ENCODE measurements around the gene SIL1. TPM values are rescaled to one million over a fixed set of nuclear protein-coding genes. Genes with fewer than 3 reads are reported as not detected.
"Not testable (repeated sequence)": the region's sequence is repeated elsewhere in the genome, so short reads cannot be mapped to it uniquely, and the experiment has no call there.

Gene SIL1
- total RNA-seq, 2 donors from 2014 or later, result 32.5 to 37.3 TPM

DNA sequence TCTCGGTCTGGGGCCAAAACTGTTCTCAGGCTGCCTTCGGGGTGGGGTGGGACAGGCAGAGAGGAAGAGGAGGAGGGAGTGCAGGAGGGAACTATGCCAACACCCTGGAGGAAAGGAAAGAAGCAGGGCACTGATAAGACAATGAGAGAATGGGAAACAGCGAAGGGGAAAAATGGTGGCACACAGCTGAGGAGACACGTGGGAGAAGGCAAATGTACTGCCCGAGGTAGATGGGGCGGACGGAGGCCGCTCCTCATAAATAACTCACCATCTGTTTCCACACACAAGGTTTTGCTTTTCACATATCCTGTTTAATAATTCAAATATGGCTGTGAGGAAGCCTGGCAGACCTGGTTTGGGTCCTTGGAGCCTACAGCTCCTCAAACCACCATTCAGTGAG is 174.9 kb downstream of the SIL1 start:
- H3K36me3 Mint-ChIP-seq (ENCODE audit: insufficient read depth in 2 of 2), result peaks cover 0 to 2% of the 10 kb centered on the region in 2 donors
- ATAC-seq (replicated peaks in 1 of 2) (no peak), DNase-seq (no peak)
- no peak overlapping the region for H3K4me3 Mint-ChIP-seq
- peaks cover 20% of the 10 kb centered on the region for H3K4me1 Mint-ChIP-seq (ENCODE audit: low read depth)
- no peak overlapping the region for H3K27ac Mint-ChIP-seq
- no peaks in the 10 kb centered on the region for H3K27me3 Mint-ChIP-seq (ENCODE audit: low read depth)
- H3K9me3 Mint-ChIP-seq, result no peaks in the 10 kb centered on the region

DNA sequence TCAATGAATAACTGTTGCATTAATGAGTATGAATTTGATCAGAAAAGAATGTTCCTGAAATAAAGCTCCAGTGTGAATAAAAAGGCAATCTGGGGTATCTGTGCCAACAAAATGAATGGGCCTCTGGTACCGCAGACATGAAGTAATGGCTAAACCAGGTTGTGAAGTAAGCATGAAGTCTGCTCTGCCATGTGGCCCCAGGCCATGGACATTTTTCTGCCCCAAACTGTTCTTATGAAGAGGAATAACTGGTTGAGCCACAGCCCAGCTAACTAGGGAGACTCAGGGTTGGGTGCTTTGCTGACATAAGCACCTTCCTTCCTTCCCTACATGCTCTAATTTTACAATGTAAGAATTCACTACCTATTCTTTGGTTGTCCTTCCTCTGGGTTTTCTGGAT is 175.6 kb downstream of the SIL1 start:
- H3K4me1 Mint-ChIP-seq (ENCODE audit: low read depth), result peaks cover 12% of the 10 kb centered on the region
- no peak overlapping the region for H3K27ac Mint-ChIP-seq
- no peaks in the 10 kb centered on the region for H3K27me3 Mint-ChIP-seq (ENCODE audit: low read depth)
- H3K9me3 Mint-ChIP-seq, result no peaks in the 10 kb centered on the region
- H3K36me3 Mint-ChIP-seq (ENCODE audit: insufficient read depth in 2 of 2), result peaks cover 0 to 2% of the 10 kb centered on the region in 2 donors
- ATAC-seq (replicated peaks in 1 of 2) (no peak), DNase-seq (no peak)
- H3K4me3 Mint-ChIP-seq, result no peak overlapping the region

DNA sequence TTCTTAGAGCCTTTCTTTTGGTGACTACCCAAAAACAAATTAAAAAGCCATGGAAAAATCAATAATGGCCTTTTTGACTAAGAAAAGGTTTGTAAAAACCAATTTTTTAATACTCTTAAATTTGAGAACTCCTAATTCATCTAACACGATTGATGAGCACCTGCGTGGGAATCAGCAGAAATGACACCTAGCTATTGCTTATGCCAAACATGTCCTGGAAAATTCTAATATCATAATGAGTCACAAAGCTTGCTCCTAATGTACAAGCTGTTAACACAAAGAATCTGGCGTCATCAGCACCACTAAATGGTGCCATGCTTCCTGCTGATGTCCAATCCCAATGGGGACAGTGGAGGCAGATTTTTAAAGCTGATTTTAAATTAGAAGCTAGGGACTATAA is 176.8 kb downstream of the SIL1 start:
- H3K36me3 Mint-ChIP-seq (ENCODE audit: insufficient read depth in 2 of 2), result peaks cover 0 to 3% of the 10 kb centered on the region in 2 donors
- H3K27me3 Mint-ChIP-seq (ENCODE audit: low read depth), result no peaks in the 10 kb centered on the region
- H3K27ac Mint-ChIP-seq, result no peak overlapping the region
- peaks cover under 1% of the 10 kb centered on the region for H3K4me1 Mint-ChIP-seq (ENCODE audit: low read depth)
- no peak overlapping the region for H3K4me3 Mint-ChIP-seq
- ATAC-seq (replicated peaks in 1 of 2), result no peak
- H3K9me3 Mint-ChIP-seq, result no peaks in the 10 kb centered on the region
- no peak for DNase-seq

GRCh38 chr5:139019880-139020279 is 178.3 kb downstream of the SIL1 start:
- no peak overlapping the region for H3K4me3 Mint-ChIP-seq
- no peak overlapping the region for H3K27ac Mint-ChIP-seq
- no peaks in the 10 kb centered on the region for H3K4me1 Mint-ChIP-seq (ENCODE audit: low read depth)
- ATAC-seq (replicated peaks in 1 of 2) (no peak), DNase-seq (no peak)
- no peaks in the 10 kb centered on the region for H3K27me3 Mint-ChIP-seq (ENCODE audit: low read depth)
- H3K36me3 Mint-ChIP-seq (ENCODE audit: insufficient read depth in 2 of 2), result peaks cover 3% of the 10 kb centered on the region in 2 donors
- no peaks in the 10 kb centered on the region for H3K9me3 Mint-ChIP-seq

DNA sequence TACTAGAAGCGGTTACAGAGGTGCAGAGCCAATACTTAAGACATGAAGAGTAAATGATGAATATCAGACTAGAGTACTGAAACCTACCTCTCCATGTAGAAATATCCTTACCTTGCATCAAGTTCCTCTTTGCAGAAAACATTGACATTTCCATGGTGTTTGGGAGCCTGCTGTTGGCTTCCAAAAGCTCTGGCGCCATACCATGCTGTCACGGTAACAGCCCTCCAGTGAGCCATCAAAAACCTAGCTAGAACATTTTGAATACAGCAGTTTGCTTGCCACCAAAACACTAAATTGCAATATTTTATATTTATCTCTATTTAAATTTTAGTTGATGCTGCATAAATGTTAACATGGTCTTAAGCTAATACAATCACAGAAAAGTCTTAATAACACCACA is 179.0 kb downstream of the SIL1 start:
- no peaks in the 10 kb centered on the region for H3K27me3 Mint-ChIP-seq (ENCODE audit: low read depth)
- H3K4me3 Mint-ChIP-seq, result no peak overlapping the region
- no peaks in the 10 kb centered on the region for H3K4me1 Mint-ChIP-seq (ENCODE audit: low read depth)
- no peak for ATAC-seq (replicated peaks in 1 of 2)
- peaks cover 3% of the 10 kb centered on the region in 2 donors for H3K36me3 Mint-ChIP-seq (ENCODE audit: insufficient read depth in 2 of 2)
- no peak for DNase-seq
- no peak overlapping the region for H3K27ac Mint-ChIP-seq
- no peaks in the 10 kb centered on the region for H3K9me3 Mint-ChIP-seq

GRCh38 chr5:139017624-139018023 is 180.5 kb downstream of the SIL1 start:
- Mint-ChIP-seq H3K9me3 (no peaks in the 10 kb centered on the region), H3K27me3 (ENCODE audit: low read depth) (no peaks in the 10 kb centered on the region), H3K4me3 (no peak overlapping the region), H3K4me1 (ENCODE audit: low read depth) (no peaks in the 10 kb centered on the region), H3K36me3 (ENCODE audit: insufficient read depth in 2 of 2) (peaks cover 3% of the 10 kb centered on the region in 2 donors), H3K27ac (no peak overlapping the region)
- no peak for DNase-seq
- ATAC-seq (replicated peaks in 1 of 2), result no peak

- ATAC-seq (replicated peaks in 1 of 2) (no peak), DNase-seq (no peak)
- Mint-ChIP-seq H3K27ac (no peak overlapping the region), H3K36me3 (ENCODE audit: insufficient read depth in 2 of 2) (peaks cover 4 to 10% of the 10 kb centered on the region in 2 donors), H3K9me3 (peaks cover 0 to 2% of the 10 kb centered on the region in 2 donors), H3K27me3 (ENCODE audit: low read depth) (no peaks in the 10 kb centered on the region), H3K4me1 (ENCODE audit: low read depth) (no peaks in the 10 kb centered on the region), H3K4me3 (no peak overlapping the region)
Measured at GRCh38 chr5:139016186-139016585, 182.0 kb downstream of the SIL1 start.

DNA sequence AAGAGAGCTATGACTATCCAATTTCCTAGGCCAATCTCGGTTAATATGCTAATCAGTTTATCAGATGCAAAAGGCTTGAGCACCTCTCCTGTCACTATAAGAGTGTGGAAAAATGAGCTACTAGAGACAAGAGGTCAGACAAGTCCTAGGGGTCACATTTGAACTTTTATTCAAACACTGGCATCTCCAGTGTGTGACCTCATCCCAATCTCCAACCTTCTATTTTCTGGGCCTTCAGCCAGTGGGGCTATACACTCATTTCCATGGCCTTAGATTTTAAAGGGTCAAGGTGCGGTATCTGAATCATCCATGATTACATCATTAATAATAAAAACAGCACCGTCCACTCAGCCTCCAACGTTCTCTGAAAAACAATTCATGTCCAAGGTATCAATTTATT is 183.4 kb downstream of the SIL1 start:
- Mint-ChIP-seq H3K27me3 (ENCODE audit: low read depth) (no peaks in the 10 kb centered on the region), H3K9me3 (peaks cover 0 to 2% of the 10 kb centered on the region in 2 donors), H3K4me1 (ENCODE audit: low read depth) (no peaks in the 10 kb centered on the region), H3K4me3 (no peak overlapping the region), H3K27ac (no peak overlapping the region), H3K36me3 (ENCODE audit: insufficient read depth in 2 of 2) (peaks cover 4 to 10% of the 10 kb centered on the region in 2 donors)
- ATAC-seq (replicated peaks in 1 of 2) (no peak), DNase-seq (no peak)

- DNase-seq (no peak), ATAC-seq (replicated peaks in 1 of 2) (no peak)
- no peak overlapping the region for H3K27ac Mint-ChIP-seq
- no peaks in the 10 kb centered on the region for H3K4me1 Mint-ChIP-seq (ENCODE audit: low read depth)
- H3K36me3 Mint-ChIP-seq (ENCODE audit: insufficient read depth in 2 of 2), result peaks cover 4 to 8% of the 10 kb centered on the region in 2 donors
- H3K4me3 Mint-ChIP-seq, result peak overlapping the region in 1 of 2 donors; percentile 23
- H3K27me3 Mint-ChIP-seq (ENCODE audit: low read depth), result no peaks in the 10 kb centered on the region
- peaks cover 0 to 2% of the 10 kb centered on the region in 2 donors for H3K9me3 Mint-ChIP-seq
Measured at GRCh38 chr5:139012176-139012575, 186.0 kb downstream of the SIL1 start.

DNA sequence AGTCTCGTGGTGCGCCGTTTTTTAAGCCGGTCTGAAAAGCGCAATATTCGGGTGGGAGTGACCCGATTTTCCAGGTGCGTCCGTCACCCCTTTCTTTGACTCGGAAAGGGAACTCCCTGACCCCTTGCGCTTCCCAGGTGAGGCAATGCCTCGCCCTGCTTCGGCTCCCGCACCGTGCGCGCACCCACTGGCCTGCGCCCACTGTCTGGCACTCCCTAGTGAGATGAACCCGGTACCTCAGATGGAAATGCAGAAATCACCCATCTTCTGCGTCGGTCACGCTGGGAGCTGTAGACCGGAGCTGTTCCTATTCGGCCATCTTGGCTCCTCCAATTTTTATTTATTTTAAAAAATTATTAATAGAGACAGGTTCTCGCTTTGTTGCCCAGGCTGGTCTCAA is 187.0 kb downstream of the SIL1 start:
- not testable (repeated sequence) for H3K4me1 Mint-ChIP-seq (ENCODE audit: low read depth); H3K9me3 Mint-ChIP-seq; ATAC-seq (replicated peaks in 1 of 2); H3K27me3 Mint-ChIP-seq (ENCODE audit: low read depth); H3K36me3 Mint-ChIP-seq (ENCODE audit: insufficient read depth in 2 of 2); DNase-seq; H3K27ac Mint-ChIP-seq
- peak overlapping the region in 1 of 2 donors; percentile 52 for H3K4me3 Mint-ChIP-seq

GRCh38 chr5:139004374-139005307 is 193.5 kb downstream of the SIL1 start:
- Mint-ChIP-seq H3K36me3 (ENCODE audit: insufficient read depth in 2 of 2) (peaks cover 0 to 1% of the 10 kb centered on the region in 2 donors), H3K27me3 (ENCODE audit: low read depth) (no peaks in the 10 kb centered on the region), H3K27ac (no peak overlapping the region), H3K4me3 (no peak overlapping the region), H3K9me3 (no peaks in the 10 kb centered on the region), H3K4me1 (ENCODE audit: low read depth) (no peaks in the 10 kb centered on the region)
- no peak for DNase-seq
- no peak for ATAC-seq (replicated peaks in 1 of 2)

DNA sequence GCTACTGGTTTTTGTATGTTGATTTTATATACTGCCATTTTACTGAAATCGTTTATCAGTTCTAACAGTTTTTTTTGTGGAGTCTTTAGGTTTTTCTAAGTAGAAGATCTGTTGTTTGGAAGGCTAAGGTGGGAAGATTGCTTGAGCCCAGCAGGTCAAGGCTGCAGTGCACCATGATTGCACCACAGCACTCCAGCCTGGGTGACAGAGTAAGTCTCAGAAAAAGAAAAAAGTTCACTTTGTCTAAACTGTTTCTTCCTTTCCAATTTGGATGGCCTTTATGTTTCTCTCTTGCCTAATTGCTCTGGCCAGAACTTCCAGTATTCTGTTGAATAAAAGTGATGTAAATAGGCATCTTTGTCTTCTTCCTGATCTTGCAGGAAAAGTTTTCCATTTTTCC is 198.5 kb downstream of the SIL1 start:
- ATAC-seq (replicated peaks in 1 of 2) (no peak), DNase-seq (no peak)
- Mint-ChIP-seq H3K27me3 (ENCODE audit: low read depth) (no peaks in the 10 kb centered on the region), H3K4me3 (no peak overlapping the region), H3K36me3 (ENCODE audit: insufficient read depth in 2 of 2) (peaks cover 4 to 9% of the 10 kb centered on the region in 2 donors), H3K4me1 (ENCODE audit: low read depth) (no peaks in the 10 kb centered on the region), H3K27ac (no peak overlapping the region), H3K9me3 (peaks cover 1 to 5% of the 10 kb centered on the region in 2 donors)

GRCh38 chr5:138998521-138998920 is 199.6 kb downstream of the SIL1 start:
- DNase-seq, result no peak
- Mint-ChIP-seq H3K4me3 (no peak overlapping the region), H3K27me3 (ENCODE audit: low read depth) (no peaks in the 10 kb centered on the region), H3K36me3 (ENCODE audit: insufficient read depth in 2 of 2) (peaks cover 4 to 9% of the 10 kb centered on the region in 2 donors), H3K4me1 (ENCODE audit: low read depth) (no peaks in the 10 kb centered on the region), H3K27ac (no peak overlapping the region), H3K9me3 (peaks cover 1 to 5% of the 10 kb centered on the region in 2 donors)
- ATAC-seq (replicated peaks in 1 of 2), result no peak

DNA sequence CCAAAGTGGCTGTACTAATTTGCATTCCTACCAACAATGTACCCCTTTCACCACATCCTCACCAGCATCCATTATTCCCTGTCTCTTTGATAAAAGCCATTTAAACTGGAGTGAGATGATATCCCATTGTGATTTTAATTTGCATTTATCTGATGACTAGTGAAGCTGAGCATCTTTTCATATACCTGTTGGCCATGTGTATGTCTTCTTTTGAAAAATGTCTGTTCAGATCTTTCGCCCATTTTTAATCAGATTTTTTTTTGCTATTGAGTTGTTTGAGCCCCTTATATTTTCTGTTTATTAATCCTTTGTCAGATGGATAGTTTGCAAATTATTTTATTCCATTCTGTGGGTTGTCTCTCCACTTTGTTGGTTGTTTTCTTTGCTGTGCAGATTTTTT is 202.0 kb downstream of the SIL1 start:
- Mint-ChIP-seq H3K36me3 (ENCODE audit: insufficient read depth in 2 of 2) (peaks cover 2 to 9% of the 10 kb centered on the region in 2 donors), H3K4me3 (no peak overlapping the region), H3K9me3 (peaks cover 1 to 5% of the 10 kb centered on the region in 2 donors), H3K4me1 (ENCODE audit: low read depth) (no peaks in the 10 kb centered on the region), H3K27ac (no peak overlapping the region), H3K27me3 (ENCODE audit: low read depth) (no peaks in the 10 kb centered on the region)
- DNase-seq (no peak), ATAC-seq (replicated peaks in 1 of 2) (no peak)
